IMR-90 (cell line): ENCODE measurements around the gene MGAT5B. TPM values are rescaled to one million over a fixed set of nuclear protein-coding genes. Genes with fewer than 3 reads are reported as not detected.

Experiments
- ATAC-seq: fragments of 200-7000 bp; cut with Tn5 transposase; 2 replicates; pipeline ENCODE4 v1.9.1; 2020; ENCODE audit warnings: low read depth, mild to moderate bottlenecking, moderate library complexity
- BruUV-seq: library from RNA; stranded (reverse); fragments of 400-500 nt; replicated peaks from 2 replicates; lab custom pipeline; 2021; lab: Mats Ljungman, UMichigan
- CTCF ChIA-PET: fragments of 300-600 bp; formaldehyde crosslinking; extraction: SDS; loops from one replicate; lab custom pipeline; 2021; ENCODE audit warnings: antibody characterized with exemption; lab: Yijun Ruan, JAX
- POLR2A ChIA-PET: fragments of 300-600 bp; sonication (Branson Sonifier 250); formaldehyde crosslinking; loops from one replicate; lab custom pipeline; 2022; ENCODE audit warnings: antibody characterized with exemption; ENCODE audit not compliant: unreplicated experiment; lab: Charles Lee
- DNase-seq: peaks from one replicate; pipeline ENCODE4 v3.0.0; 2013
- H2AFZ ChIP-seq: replicated peaks from 2 replicates; pipeline ENCODE3; 2013; ENCODE audit warnings: low read length, mild to moderate bottlenecking; ENCODE audit not compliant: poor library complexity
- H2AK5ac ChIP-seq: 2 replicates; pipeline ENCODE4 v1.6.1; 2013; ENCODE audit warnings: low read depth, low read length, inconsistent platforms
- H2AK9ac ChIP-seq: replicated peaks from 2 replicates; pipeline ENCODE3; 2013; ENCODE audit warnings: mild to moderate bottlenecking, low read depth, low read length, moderate library complexity; ENCODE audit not compliant: poor library complexity
- H2BK120ac ChIP-seq: 2 replicates; pipeline ENCODE4 v1.6.1; 2013; ENCODE audit warnings: low read depth, low read length, inconsistent platforms
- H2BK15ac ChIP-seq: 3 replicates; pipeline ENCODE4 v1.6.1; 2013; ENCODE audit warnings: low read depth, low read length, inconsistent platforms
- H2BK20ac ChIP-seq: 2 replicates; pipeline ENCODE4 v1.6.1; 2013; ENCODE audit warnings: low read depth, mild to moderate bottlenecking, inconsistent platforms, low read length, moderate library complexity
- H2BK5ac ChIP-seq: 2 replicates; pipeline ENCODE4 v1.6.1; 2013; ENCODE audit warnings: mild to moderate bottlenecking, low read depth, low read length, inconsistent platforms; ENCODE audit not compliant: poor library complexity, severe bottlenecking
- H3K14ac ChIP-seq: replicated peaks from 2 replicates; pipeline ENCODE4 v1.6.1; 2013; ENCODE audit warnings: low read depth, low read length, inconsistent platforms
- H3K18ac ChIP-seq: 2 replicates; pipeline ENCODE4 v1.6.1; 2013; ENCODE audit warnings: low read depth, low read length, control low read depth
- H3K23ac ChIP-seq: 2 replicates; pipeline ENCODE4 v1.6.1; 2013; ENCODE audit warnings: low read depth, low read length, inconsistent platforms
- H3K27ac ChIP-seq: 2 replicates; pipeline ENCODE4 v1.5.1; 2013; ENCODE audit warnings: mild to moderate bottlenecking, control low read depth, low read length; ENCODE audit not compliant: insufficient read depth
- H3K27me3 ChIP-seq: 2 replicates; pipeline ENCODE4 v1.6.1; 2013; ENCODE audit warnings: low read length; ENCODE audit not compliant: control insufficient read depth, insufficient read depth
- H3K36me3 ChIP-seq: 2 replicates; pipeline ENCODE4 v1.6.1; 2013; ENCODE audit warnings: low read length, mixed read lengths; ENCODE audit not compliant: control insufficient read depth, insufficient read depth
- H3K4ac ChIP-seq: 2 replicates; pipeline ENCODE4 v1.6.1; 2013; ENCODE audit warnings: low read depth, low read length, inconsistent platforms
- H3K4me1 ChIP-seq: 2 replicates; pipeline ENCODE4 v1.6.1; 2013; ENCODE audit warnings: low read length, mixed read lengths; ENCODE audit not compliant: control insufficient read depth, insufficient read depth
- H3K4me2 ChIP-seq: 2 replicates; pipeline ENCODE4 v1.6.1; 2013; ENCODE audit warnings: low read depth, mild to moderate bottlenecking, control low read depth, low read length, moderate library complexity
- H3K4me3 ChIP-seq: 2 replicates; pipeline ENCODE4 v1.5.1; 2013; ENCODE audit warnings: low read depth, mild to moderate bottlenecking, control low read depth, low read length, moderate library complexity; ENCODE audit not compliant: insufficient read depth
- H3K56ac ChIP-seq: 2 replicates; pipeline ENCODE4 v1.6.1; 2013; ENCODE audit warnings: low read length, inconsistent platforms; ENCODE audit not compliant: insufficient read depth; ENCODE audit errors: extremely low read depth
- H3K79me1 ChIP-seq, 2 experiments: 2 replicates each; pipeline ENCODE4 v1.6.1; 2013; ENCODE audit warnings: low read length in 2 of 2, inconsistent platforms in 1 of 2, low read depth in 1 of 2
- H3K9ac ChIP-seq: 2 replicates; pipeline ENCODE4 v1.6.1; 2013; ENCODE audit warnings: low read depth, low read length, control low read depth
- H3K9me1 ChIP-seq: 2 replicates; pipeline ENCODE4 v1.6.1; 2013; ENCODE audit warnings: low read length, inconsistent platforms; ENCODE audit not compliant: insufficient read depth
- H3K9me3 ChIP-seq: 2 replicates; pipeline ENCODE4 v1.6.1; 2013; ENCODE audit warnings: low read length; ENCODE audit not compliant: control insufficient read depth, insufficient read depth
- H4K20me1 ChIP-seq: 2 replicates; pipeline ENCODE4 v1.6.1; 2013; ENCODE audit warnings: low read length, inconsistent platforms; ENCODE audit not compliant: insufficient read depth
- H4K5ac ChIP-seq: 2 replicates; pipeline ENCODE4 v1.6.1; 2013; ENCODE audit warnings: mild to moderate bottlenecking, low read depth, low read length, control low read depth
- H4K8ac ChIP-seq, 2 experiments: 2 replicates each; pipeline ENCODE4 v1.6.1; 2013; ENCODE audit warnings: low read depth in 2 of 2, low read length in 2 of 2, control low read depth in 1 of 2, inconsistent platforms in 1 of 2
- H4K91ac ChIP-seq: 2 replicates; pipeline ENCODE4 v1.6.1; 2013; ENCODE audit warnings: low read depth, low read length, inconsistent platforms; ENCODE audit not compliant: insufficient read depth
- BHLHE40 ChIP-seq: fragments of 150-350 bp; IDR thresholded peaks from 2 replicates; pipeline ENCODE4 v1.6.1; 2016; ENCODE audit warnings: mild to moderate bottlenecking, low read depth, low read length
- CTCF ChIP-seq: conservative IDR thresholded peaks from 2 replicates; pipeline ENCODE4 v1.5.1; 2012; ENCODE audit warnings: mild to moderate bottlenecking, low read depth, low read length, improper control_type of control experiment
- MAZ ChIP-seq: IDR thresholded peaks from 2 replicates; pipeline ENCODE4 v1.6.1; 2012; ENCODE audit warnings: low read depth, mild to moderate bottlenecking, low read length, improper control_type of control experiment, moderate library complexity, borderline replicate concordance
- MXI1 ChIP-seq: IDR thresholded peaks from 2 replicates; pipeline ENCODE4 v1.6.1; 2012; ENCODE audit warnings: low read depth, mild to moderate bottlenecking, low read length, moderate library complexity, borderline replicate concordance
- POLR2A ChIP-seq: IDR thresholded peaks from 2 replicates; pipeline ENCODE4 v1.6.1; 2012; ENCODE audit warnings: mild to moderate bottlenecking, low read depth, low read length
- RCOR1 ChIP-seq: IDR thresholded peaks from 2 replicates; pipeline ENCODE4 v1.6.1; 2012; ENCODE audit warnings: mild to moderate bottlenecking, low read length, improper control_type of control experiment; ENCODE audit not compliant: insufficient replicate concordance
- WGBS, 2 experiments: methylation state at CpG; one replicate each; pipeline versions ENCODE4 v1.1.5 to v1.1.7; 2013; ENCODE audit warnings: missing lambda C conversion rate in 2 of 2; ENCODE audit not compliant: insufficient read length in 1 of 2; ENCODE audit errors: extremely low coverage in 2 of 2; 5-methylcytosine and 5-hydroxymethylcytosine counted together
- dilution Hi-C: fragments of 300-500 bp; cut with HindIII; formaldehyde crosslinking; loops from one replicate; pipeline ENCODE4 v1.14.3; 2018; ENCODE audit warnings: low sequenced_read_pairs; ENCODE audit not compliant: unreplicated experiment
- in situ Hi-C: fragments of 300-500 bp; cut with MboI; formaldehyde crosslinking; loops from 3 replicates; pipeline ENCODE4 v1.14.3; 2019; ENCODE audit warnings: low sequenced_read_pairs, inconsistent platforms, mixed read lengths
- intact Hi-C: fragments of 100-400 bp; cut with micrococcal nuclease; formaldehyde crosslinking; loops from 2 replicates; pipeline ENCODE4 v1.10.0; 2022
- polyA plus RNA-seq, 3 experiments: library from polyadenylated mRNA; depleted of rRNA; stranded (reverse); fragments of >200 nt; gene quantifications; 2 replicates each; pipeline ENCODE4 v1.2.3, GENCODE V29; 2012; ENCODE audit warnings: low replicate concordance in 1 of 3
- total RNA-seq: library from RNA; depleted of rRNA; stranded (reverse); fragments of >200 nt; gene quantifications from 2 replicates; pipeline ENCODE4 v1.2.3, GENCODE V29; 2012

MGAT5B gene
- total and polyA plus RNA-seq, 2 of the 4 experiments (the other 2 are of a cell fraction), result 0.54 to 2.0 TPM

DNA sequence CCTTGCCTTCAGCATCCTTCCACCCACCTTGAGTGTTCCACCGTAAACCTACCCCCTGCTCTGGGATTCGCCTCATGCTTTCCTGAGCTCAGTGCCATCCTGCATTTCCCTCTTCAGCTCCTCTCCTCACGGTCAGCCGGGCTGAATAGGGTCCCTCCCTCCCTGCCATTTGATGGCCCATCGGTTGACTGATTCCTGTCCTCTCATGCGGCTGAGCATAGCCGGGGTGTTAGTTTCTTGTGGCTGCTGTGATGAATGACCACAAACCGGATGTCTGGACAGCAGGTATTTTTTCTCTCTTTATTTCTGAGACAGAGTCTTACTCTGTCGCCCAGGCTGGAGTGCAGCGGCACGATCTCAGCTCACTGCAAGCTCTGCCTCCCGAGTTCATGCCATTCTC lies 44.1 kb upstream of the MGAT5B start:
- no peak overlapping the region for H2AK5ac ChIP-seq
- no peak overlapping the region for H2AK9ac ChIP-seq
- 100% methylated on average over 1 of the region's 12 CpGs; no CpG with 5 or more reads in 1 of the 2 experiments for WGBS, 2 experiments
- H3K4ac ChIP-seq, result no peak overlapping the region
- no peak overlapping the region for H2BK120ac ChIP-seq
- no peak overlapping the region for H3K56ac ChIP-seq
- peaks cover 27% of the 10 kb centered on the region for H3K27me3 ChIP-seq
- H3K14ac ChIP-seq, result no peak overlapping the region
- no peak overlapping the region for H3K4me3 ChIP-seq
- no peak overlapping the region for H2AFZ ChIP-seq
- H3K4me1 ChIP-seq, result no peaks in the 10 kb centered on the region
- in situ Hi-C loops, result no loop called here
- H3K9me1 ChIP-seq, result no peaks in the 10 kb centered on the region
- ChIA-PET CTCF (no interaction called here), POLR2A (no interaction called here)
- H4K20me1 ChIP-seq, result no peaks in the 10 kb centered on the region
- no peak overlapping the region for H4K8ac ChIP-seq
- H3K18ac ChIP-seq, result no peak overlapping the region
- no peak overlapping the region for H3K9ac ChIP-seq
- DNase-seq (no peak), ATAC-seq (no peak)
- TF ChIP-seq MAZ (no peak), BHLHE40 (no peak), CTCF (no peak), POLR2A (no peak), MXI1 (no peak), RCOR1 (no peak)
- no peak overlapping the region for H3K27ac ChIP-seq
- H2BK5ac ChIP-seq, result no peak overlapping the region
- dilution Hi-C loops, result no loop called here
- H3K4me2 ChIP-seq, result no peak overlapping the region
- H2BK20ac ChIP-seq, result no peak overlapping the region
- H3K36me3 ChIP-seq, result no peaks in the 10 kb centered on the region
- H2BK15ac ChIP-seq, result no peak overlapping the region
- H3K79me1 ChIP-seq, result no peaks in the 10 kb centered on the region
- H4K5ac ChIP-seq, result no peak overlapping the region
- BruUV-seq, result no TSS peak
- H3K9me3 ChIP-seq, result no peaks in the 10 kb centered on the region
- H3K23ac ChIP-seq, result no peak overlapping the region
- H4K91ac ChIP-seq, result no peak overlapping the region
- intact Hi-C loops, result no loop called here
